T-helper 1 cell treated with Interleukin-12 subunit alpha and Interleukin-12 subunit beta and Interleukin-4 antibody, amounts not matched to agents 30 ng/mL and 1 ng/mL, for 36 hours (primary cell): Measurements from ENCODE around the gene RPN2. TPM values are rescaled to one million over a fixed set of nuclear protein-coding genes. Genes with fewer than 3 reads are reported as not detected.

Source experiments
- intact Hi-C: fragments of 100-400 bp; cut with micrococcal nuclease; formaldehyde crosslinking; loops from one replicate; pipeline ENCODE4 v1.15.1; 2024
- total RNA-seq: library from RNA; stranded (reverse); gene quantifications from 2 replicates; pipeline ENCODE4 v1.2.3, GENCODE V29; 2022

Gene RPN2
- total RNA-seq, 1 donor from 2014 or later: 237 TPM

GRCh38 chr20:37290158-37290810, 111.2 kb downstream of the RPN2 start:
- intact Hi-C loops: no loop called here

Other genes with a start within 250 kb of the RPN2 start
- 300 and 310 TPM in 2 replicates for gene SAMHD1, start 227.6 kb upstream of the RPN2 start, total RNA-seq
- gene RBL1, start 83.3 kb upstream of the RPN2 start, total RNA-seq: 50.0 and 51.4 TPM in 2 replicates
- gene MROH8, start 218 bp downstream of the RPN2 start, total RNA-seq: 0.98 and 1.0 TPM in 2 replicates
- gene GHRH, start 82.5 kb downstream of the RPN2 start, total RNA-seq: not detected in 2 replicates
- 11.0 and 12.7 TPM in 2 replicates for gene MANBAL, start 110.3 kb downstream of the RPN2 start, total RNA-seq
- 5.3 TPM in 2 replicates for gene SRC, start 166.8 kb downstream of the RPN2 start, total RNA-seq